Breast epithelium (tissue), 3 donors: ENCODE results near the gene RUNX3.

Experiments
- CTCF ChIP-seq, 3 donors: fragments of 450-650 bp; IDR thresholded peaks; one replicate each; pipeline ENCODE4 v1.5.1; 2016 to 2017; ENCODE audit warnings: antibody characterized with exemption in 3 of 3, mild to moderate bottlenecking in 3 of 3, moderate library complexity in 3 of 3
- POLR2A ChIP-seq: fragments of 450-650 bp; IDR thresholded peaks from one replicate; pipeline ENCODE4 v1.6.1; 2016; ENCODE audit warnings: antibody characterized with exemption, mild to moderate bottlenecking, moderate library complexity

DNA sequence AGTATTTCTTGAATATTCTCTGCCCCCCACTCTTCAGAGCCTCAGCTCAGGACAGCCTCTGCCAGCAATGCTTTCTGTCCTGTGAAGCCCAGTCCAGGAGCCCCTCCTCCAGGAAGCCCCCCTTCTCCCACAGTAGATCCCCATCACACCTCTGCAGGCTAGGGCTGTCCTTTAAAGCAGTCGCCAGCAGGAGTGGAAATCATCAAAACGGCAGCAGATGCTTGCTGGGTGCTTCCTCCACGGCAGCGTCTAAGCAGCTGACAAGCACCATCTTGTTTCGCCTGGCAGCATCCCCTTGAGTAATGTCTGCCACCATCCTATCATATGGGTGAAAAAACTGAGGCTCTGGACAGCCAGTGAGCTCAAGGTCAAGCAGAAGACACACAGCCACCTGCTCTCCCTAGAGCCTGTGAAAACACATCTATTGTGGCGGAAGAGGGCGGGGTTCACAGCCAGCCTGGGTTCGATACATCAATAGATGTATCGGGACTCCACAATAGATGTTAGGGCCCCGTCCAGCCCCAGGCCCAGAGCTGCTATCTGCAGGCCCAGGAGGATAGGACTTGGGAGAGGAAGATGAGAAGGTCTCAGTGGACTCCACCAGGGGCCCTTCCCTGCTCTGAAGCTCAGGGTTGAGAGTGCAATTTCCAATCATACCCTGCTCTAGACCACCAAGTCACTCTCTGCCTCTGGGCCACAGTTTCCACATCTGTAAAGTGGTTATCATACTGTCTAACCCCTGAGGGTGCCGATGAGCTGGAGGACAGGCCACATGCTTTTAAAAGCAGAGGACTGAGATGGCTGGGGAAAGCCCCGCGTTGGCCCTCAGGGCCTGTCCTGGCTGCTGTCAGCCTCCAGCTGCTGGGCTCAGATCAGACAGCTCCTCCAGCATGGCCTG lies 17.5 kb downstream of the RUNX3 start:
- TF ChIP-seq POLR2A: no peak
- TF ChIP-seq CTCF (IDR thresholded peaks at IDR 0.05): no peak
